MM.1S (cell line): ENCODE measurements around the gene SAA4.

Experiments
- CTCF ChIP-seq: fragments of 300-600 bp; sonication (generic); IDR thresholded peaks from 2 replicates; pipeline ENCODE4 v1.5.1; 2016; ENCODE audit warnings: antibody characterized with exemption, low read length, mixed read lengths
- EZH2phosphoT487 ChIP-seq: fragments of 300-600 bp; sonication (generic); IDR thresholded peaks from 2 replicates; pipeline ENCODE4 v1.6.1; 2018; ENCODE audit warnings: antibody characterized with exemption, low read length

GRCh38 chr11:18203723-18204122 lies 32.9 kb downstream of the SAA4 start:
- no peak for TF ChIP-seq EZH2phosphoT487
- TF ChIP-seq CTCF, result peak; percentile 36
